ENCODE results near the gene TPCN1. TPM values are rescaled to one million over a fixed set of nuclear protein-coding genes. Genes with fewer than 3 reads are reported as not detected.

TPCN1 gene
- total RNA-seq, 1 donor from 2014 or later, result 35.2 TPM

DNA sequence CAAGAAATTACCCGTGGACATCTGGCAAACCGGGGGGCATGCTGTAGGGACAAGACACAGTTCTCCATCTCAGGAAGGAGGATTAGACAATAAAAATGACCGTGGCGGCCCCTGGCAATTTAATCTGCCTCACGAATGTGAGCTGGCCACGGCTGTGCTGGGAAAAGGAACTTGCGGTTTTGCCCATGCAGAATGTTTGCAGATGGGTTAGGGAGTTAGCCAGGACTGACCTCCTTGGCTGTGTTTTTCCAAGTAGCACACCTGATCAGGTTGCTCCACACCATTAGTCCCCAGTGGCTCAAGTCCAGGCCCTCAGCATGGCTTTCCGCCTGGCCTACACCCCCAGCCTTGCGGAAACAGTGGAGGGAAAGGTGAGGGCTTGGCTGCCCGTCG, 20.8 kb downstream of the TPCN1 start:
- ATAC-seq, result peak; percentile 31

GRCh38 chr12:113242560-113242959, 21.3 kb downstream of the TPCN1 start:
- ATAC-seq, result no peak

- no peak for ATAC-seq
Observed at GRCh38 chr12:113244047-113244460, 22.8 kb downstream of the TPCN1 start.

GRCh38 chr12:113244478-113244958, 23.3 kb downstream of the TPCN1 start:
- no peak for ATAC-seq

- ATAC-seq, result peak; percentile 85
Observed at GRCh38 chr12:113245695-113246477, 24.6 kb downstream of the TPCN1 start.

DNA sequence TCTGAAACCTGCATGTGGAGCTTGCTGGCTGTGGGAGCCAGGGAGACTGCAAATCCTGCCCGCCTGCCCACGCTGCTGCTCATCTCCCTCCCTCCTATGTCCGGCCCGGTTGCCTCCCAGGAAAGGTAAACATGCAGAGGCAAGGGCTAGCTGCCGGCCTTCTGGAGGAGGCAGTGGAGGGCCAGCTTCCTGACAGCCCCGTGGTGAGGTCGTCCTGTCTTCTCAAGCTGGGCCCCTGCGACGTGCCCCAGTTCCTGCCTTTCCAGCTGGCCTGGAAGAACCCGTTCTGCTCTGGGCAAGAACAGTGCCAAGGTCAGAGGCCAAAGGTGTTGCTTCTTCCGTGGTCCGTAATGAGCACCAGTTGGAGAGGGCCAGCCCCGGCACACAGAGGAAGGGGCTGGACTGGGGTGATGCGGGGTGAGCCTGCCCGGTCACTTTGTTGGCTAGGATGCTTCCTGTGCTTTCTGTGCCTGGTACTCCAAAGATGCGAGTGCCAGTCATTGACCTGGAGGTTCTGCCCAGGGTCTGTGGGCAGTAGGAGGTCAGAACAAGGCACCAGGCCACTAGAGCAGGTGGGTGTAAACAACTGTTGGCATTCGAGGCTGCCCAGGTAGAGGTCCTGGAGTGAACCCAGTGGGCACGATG, 25.3 kb downstream of the TPCN1 start:
- peak; percentile 46 for ATAC-seq

DNA sequence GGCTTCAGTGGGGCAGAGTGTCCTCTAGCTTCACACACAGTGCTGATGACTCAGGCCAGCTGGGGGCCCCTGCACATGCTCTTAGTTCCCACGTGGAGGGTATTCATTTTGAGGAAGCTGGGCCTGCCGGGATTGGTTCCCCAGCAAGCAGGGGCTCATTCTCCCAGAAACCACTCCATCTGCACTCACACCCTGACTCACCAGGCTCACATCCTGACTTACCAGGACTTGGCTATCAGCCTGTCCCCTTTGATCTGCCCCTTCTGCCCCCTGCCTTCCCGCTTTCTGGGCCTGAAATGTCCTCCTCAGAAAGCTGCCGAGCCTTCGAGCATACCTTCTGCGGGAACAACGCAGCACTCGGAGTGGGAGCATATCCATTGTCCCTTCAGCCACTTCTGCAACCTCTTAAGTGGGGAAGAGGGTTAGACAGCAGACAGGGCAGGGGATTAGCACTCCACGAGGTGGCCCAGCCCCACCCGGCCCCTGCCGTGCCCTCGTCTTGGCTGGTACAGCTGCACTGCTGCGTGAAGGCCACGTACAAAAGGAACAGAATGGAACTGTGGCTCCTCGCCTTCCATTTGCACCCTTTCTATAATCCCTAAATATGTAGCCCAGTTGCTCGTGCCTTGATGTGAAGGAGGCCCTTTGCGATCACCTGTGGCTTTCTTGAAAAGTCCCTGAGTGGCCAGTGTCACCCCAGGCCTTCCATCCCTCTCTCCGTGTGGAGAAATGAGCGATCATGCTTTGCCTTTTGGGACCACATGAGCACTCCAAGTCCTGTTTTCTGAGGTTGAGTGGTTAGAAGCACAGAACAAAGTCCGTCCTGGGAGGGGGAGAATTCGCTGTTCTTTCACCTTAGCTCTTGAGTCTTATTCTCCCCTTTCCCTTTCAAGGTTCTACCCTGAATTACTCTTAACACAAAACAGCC, 26.1 kb downstream of the TPCN1 start:
- no peak for ATAC-seq

DNA sequence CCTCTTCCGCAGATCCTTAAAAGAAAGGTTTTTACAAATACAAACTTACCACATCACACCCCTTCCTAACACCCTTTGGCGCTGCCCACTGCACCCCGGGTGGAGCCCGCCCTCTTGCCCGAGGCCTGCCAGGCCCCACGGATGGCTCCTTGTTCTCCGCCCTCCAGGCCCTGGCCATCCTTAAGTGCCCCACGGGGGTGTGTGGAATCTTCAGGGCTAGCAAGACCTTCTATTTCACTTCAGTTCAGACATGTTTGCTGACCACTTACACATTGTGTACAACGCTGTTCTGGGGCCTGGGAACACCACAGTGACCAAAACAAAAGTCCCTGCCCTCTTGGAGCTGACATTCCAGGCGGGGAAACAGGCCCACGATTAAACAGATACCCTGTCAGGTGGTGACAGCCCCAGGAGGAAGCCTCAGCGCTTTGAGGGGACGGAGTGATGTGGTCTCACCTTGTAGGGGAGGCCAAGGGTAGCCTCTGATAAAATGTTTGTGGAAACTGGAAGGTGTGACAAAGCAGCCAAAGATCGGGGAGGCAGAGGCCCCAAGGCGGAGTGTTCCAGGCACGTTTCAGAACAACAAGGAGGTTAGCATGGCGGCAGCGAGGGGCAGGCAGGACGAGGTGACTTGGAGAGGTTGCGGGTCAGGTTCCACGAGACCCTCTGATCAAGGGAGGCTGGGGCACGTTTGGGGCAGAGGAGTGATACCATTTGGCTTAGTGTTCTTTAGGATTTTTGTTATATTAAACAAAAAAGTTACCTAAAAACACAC, 27.0 kb downstream of the TPCN1 start:
- ATAC-seq, result no peak

GRCh38 chr12:113248842-113249435, 27.7 kb downstream of the TPCN1 start:
- no peak for ATAC-seq

DNA sequence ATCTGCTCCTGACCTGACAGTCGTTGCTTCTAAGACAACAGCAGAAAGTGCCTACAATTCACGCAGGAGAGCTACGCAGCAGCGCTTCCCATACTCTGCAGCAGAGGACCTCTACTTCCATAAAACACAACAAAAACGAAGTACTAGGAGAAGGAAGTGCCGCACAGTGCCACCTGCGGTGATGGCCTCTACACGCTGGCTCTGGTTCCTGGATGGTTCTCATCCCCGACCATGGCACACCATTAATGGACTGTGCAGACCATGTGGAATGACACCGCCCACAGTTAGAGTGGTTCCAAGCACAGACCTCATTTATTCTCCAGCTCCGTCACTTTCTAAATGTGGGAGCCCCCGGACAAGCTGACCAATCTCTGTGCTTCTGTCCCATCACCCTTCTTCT, 28.3 kb downstream of the TPCN1 start:
- ATAC-seq, result no peak

DNA sequence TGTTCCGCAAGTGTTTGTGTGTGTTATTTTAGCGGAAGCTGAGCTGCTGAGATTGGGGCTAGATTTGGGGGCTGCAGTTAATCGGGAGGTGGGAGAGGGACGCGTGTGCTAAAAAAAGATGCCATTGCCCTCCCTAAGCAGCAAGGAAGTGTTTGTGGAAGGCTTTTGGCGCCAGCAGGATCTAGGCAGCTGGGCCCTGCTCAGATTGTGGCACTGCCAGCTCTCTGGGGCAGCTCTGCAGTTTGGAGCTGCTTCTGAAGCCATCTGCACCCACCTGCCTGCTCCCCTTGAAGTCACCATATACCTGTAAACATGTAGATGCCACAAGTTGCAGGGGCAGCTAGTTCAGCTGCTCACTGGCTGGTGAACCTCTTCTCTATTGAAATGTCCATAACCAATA, 28.8 kb downstream of the TPCN1 start:
- ATAC-seq, result no peak

DNA sequence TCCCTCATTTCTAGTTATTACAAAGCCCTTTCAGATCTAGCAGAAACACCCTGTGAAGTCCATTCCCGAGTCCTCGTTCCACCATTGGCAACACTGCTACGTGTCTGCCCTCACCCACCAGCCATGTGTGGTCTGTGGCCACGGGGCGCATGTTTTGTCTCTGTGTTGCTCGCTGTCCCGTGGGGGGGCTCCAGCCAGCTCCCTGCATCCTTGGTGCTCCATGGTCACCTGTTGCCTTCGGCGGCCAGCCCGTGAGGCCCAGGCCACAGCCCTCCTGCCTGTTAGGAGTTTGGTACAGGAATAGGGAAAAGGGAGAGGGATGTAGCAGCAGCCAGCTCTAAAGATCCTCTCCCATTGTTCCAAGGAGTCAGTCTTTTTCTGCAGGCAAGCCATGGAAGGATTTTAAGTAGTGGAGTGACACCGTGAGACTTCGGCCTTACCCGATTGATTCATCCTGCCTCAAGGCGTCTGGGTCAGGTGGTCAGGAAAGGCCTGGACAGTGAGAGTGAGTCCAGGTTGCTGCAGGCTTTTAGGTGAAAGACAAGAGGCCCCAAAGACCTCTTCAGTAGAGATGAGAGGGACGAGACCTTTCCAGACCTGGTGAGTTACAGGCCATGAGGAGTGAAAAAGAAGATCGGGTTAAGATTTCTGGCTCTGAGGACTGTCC, 30.3 kb downstream of the TPCN1 start:
- no peak for ATAC-seq

DNA sequence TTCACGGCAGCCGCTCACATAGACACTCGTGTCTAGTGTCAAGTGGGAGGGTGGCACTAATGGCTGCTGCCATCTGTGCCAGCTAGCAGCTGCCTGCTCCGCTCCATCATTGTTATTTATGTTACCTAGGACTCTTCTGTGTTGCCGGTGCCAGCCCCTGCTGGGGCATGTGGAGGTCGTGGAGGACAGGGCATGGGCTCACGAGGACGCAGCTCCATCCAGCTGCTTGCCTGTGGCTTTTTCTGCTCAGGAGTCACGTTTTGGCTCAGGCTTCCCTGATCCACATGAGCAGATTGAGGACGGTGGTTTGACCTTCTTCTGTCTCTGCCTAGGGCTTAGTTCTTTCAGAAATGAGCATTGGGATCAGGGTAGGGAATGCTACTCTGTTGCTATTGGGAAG, 31.2 kb downstream of the TPCN1 start:
- ATAC-seq, result no peak

- ATAC-seq, result no peak
Observed at GRCh38 chr12:113253532-113254285, 32.4 kb downstream of the TPCN1 start.

- ATAC-seq, result no peak
Observed at GRCh38 chr12:113254298-113254697, 33.0 kb downstream of the TPCN1 start.

DNA sequence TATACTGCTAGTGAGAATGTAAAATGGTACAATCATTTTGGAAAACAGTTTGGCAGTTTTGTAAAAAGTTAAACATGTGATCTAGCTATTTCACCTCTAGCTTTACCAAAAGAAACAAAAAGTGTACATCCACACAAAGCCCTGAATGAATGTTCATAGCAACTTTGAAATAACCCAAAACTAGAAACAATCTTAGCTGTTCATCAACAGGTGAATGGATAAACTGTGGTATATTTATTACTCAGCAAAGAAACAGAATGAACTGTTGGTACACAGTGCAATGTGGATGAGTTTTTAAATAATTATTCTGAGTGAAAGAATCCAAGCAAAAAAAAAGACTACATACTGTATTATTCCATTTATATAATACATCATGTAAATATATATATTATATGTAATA, 36.3 kb downstream of the TPCN1 start:
- no peak for ATAC-seq

GRCh38 chr12:113260127-113260526, 38.9 kb downstream of the TPCN1 start:
- ATAC-seq, result no peak

- no peak for ATAC-seq
Observed at GRCh38 chr12:113260636-113261300, 39.5 kb downstream of the TPCN1 start.

GRCh38 chr12:113261847-113262470, 40.7 kb downstream of the TPCN1 start:
- no peak for ATAC-seq

All from esophagus mucosa (tissue), 1 donor.